Erythroblast (primary cell): ENCODE results near the gene RNASEH2B.

ENCODE experiments used
- GATA1 ChIP-seq: IDR thresholded peaks from 2 replicates; pipeline ENCODE4 v1.6.1; 2011; ENCODE audit warnings: low read depth, mild to moderate bottlenecking, control low read depth, low read length, moderate library complexity
- POLR2A ChIP-seq: IDR thresholded peaks from 2 replicates; pipeline ENCODE4 v1.6.1; 2011; ENCODE audit warnings: mild to moderate bottlenecking, low read length

DNA sequence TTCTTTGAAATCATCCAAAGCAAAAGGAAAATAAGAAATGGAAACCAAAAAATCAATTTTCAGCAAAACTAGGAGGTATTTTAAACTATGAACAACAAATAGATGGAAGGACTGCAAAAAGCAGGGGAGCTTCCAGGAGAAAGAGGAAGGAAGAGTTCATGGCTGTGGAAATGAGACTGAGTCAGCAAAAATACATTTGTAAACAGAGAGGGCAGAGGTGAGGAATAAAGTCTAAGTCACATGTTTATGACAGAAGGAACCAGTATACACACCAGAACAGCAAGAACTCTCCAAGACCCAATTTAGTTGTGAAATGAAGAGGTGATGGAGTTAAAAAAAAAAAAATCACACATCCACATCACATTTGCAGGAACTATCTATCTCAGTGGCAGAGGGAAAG is 69.6 kb downstream of the RNASEH2B start:
- TF ChIP-seq POLR2A (no peak), GATA1 (no peak)
